ENCODE data around the gene TTC21B. TPM values are rescaled to one million over a fixed set of nuclear protein-coding genes. Genes with fewer than 3 reads are reported as not detected.
A peak's percentile ranks its signal among the peaks of the same experiment; 100 is the strongest.

Gene TTC21B
- total and polyA plus RNA-seq, 3 experiments from 2014 or later, result 8.6 to 21.8 (median 19.2) TPM

DNA sequence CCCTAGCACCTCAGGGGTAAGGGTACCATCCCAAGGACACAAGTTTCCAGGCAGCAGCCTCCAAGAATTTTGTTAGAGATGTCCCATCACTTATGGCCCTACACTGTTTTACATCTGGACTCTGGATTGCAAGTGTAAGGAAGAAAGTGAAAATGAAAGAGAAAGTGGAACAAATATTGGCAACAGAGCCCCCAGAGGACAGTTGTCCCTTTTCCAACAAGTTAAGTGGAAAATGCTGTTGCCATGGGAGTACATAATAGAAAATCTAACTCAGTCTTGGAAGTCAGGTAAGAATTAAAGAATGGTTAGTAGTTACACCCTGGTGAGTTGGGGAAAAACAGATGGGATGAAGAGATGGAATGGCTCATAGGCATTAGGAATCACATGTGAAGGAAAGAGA lies 50.6 kb downstream of the TTC21B start:
- ChIA-PET POLR2A (no interaction called here), CTCF (interaction anchor here (0.9 kb wide), 1 partner anchor 50 kb away, joined by 4 read pairs; the partner anchor contains the start of gene TTC21B)
- peaks cover 0 to 2% (median 0%) of the 10 kb centered on the region in 5 donors for H3K9me3 Mint-ChIP-seq
- H3K36me3 Mint-ChIP-seq, result peaks cover 25 to 66% (median 36%) of the 10 kb centered on the region in 3 donors
- peak overlapping the region in 6 of 7 donors; percentile 26 to 74 (median 46) for H3K4me3 Mint-ChIP-seq
- Histone ChIP-seq H3K27me3 (ENCODE audit: insufficient read depth, low read length, poor library complexity, severe bottlenecking) (no peaks in the 10 kb centered on the region), H3K36me3 (ENCODE audit: insufficient read depth, low read length) (peaks cover 9% of the 10 kb centered on the region), H3K4me1 (ENCODE audit: insufficient read depth, low read length) (peaks cover 5% of the 10 kb centered on the region), H3K4me3 (ENCODE audit: low read length) (no peak overlapping the region), H3K27ac (ENCODE audit: low read depth, low read length) (no peak overlapping the region), H3K9me3 (ENCODE audit: low read length) (no peaks in the 10 kb centered on the region)
- DNase-seq, result peak in 1 of 5 donors; percentile 9
- H3K27me3 Mint-ChIP-seq, result no peaks in the 10 kb centered on the region
- H3K4me1 Mint-ChIP-seq, result peaks cover 10 to 17% (median 15%) of the 10 kb centered on the region in 3 donors
- peak overlapping the region in 6 of 8 donors; percentile 15 to 84 (median 19) for H3K27ac Mint-ChIP-seq

DNA sequence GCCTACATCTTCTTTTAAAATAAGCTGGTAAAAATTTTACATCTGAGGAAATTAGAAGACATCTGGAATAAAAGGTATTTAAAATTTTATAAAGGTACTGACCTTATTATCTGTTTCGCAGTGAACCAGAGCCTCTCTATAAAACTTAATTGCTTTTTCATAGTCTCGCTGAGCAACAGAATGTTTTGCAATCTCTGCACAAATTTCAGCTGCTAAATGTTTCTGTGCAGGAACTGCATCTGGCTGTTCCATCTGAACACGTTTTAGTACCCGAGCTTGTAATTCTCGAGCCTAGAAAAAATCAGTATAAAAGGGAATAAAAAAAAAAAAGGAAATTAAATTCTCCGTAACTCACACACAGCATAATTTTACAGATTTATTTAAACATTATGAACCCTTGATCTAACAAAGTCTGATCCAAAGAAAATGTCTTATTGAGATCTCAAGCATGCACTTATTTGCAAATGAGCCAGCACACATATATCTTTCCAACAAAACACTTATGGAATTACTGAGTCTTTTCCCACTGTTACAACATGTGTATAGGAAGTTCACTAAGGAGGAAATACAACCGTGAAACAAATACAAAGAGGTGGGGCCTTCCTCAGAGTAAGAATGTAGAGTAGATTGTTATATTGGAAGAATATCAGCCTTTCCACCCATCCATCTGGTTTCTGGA lies 51.8 kb downstream of the TTC21B start:
- peaks cover 34 to 70% (median 42%) of the 10 kb centered on the region in 3 donors for H3K36me3 Mint-ChIP-seq

DNA sequence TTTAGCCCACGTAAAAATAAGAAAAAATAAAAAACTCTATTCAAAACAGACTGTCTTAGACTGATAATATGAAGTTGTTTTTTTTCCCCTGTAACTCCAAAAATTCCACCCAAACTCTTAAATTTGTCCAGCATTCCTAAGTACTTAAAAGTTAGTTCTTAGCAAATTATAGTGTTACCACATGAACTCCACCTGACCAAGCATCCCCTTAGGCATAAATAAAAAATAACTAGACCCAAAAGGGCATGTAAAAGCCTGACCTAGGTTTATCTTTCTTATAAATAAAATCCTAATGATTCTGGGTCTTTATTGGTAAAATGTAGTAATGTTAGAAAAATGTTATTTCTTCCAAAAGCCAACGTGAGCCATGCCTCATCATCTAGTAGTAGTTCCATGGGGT lies 54.3 kb downstream of the TTC21B start:
- Mint-ChIP-seq H3K36me3 (peaks cover 33 to 70% (median 42%) of the 10 kb centered on the region in 3 donors), H3K4me1 (peaks cover 8 to 17% (median 15%) of the 10 kb centered on the region in 3 donors), H3K27ac (no peak overlapping the region), H3K27me3 (no peaks in the 10 kb centered on the region), H3K9me3 (no peaks in the 10 kb centered on the region), H3K4me3 (no peak overlapping the region)
- DNase-seq, result no peak
- ChIA-PET CTCF (no interaction called here), POLR2A (no interaction called here)
- no peak overlapping the region for H3K4me3 ChIP-seq (ENCODE audit: low read length)
- H3K27ac ChIP-seq (ENCODE audit: low read depth, low read length), result no peak overlapping the region
- H3K27me3 ChIP-seq (ENCODE audit: insufficient read depth, low read length, poor library complexity, severe bottlenecking), result no peaks in the 10 kb centered on the region
- peaks cover 5% of the 10 kb centered on the region for H3K4me1 ChIP-seq (ENCODE audit: insufficient read depth, low read length)
- peaks cover 26% of the 10 kb centered on the region for H3K36me3 ChIP-seq (ENCODE audit: insufficient read depth, low read length)
- no peaks in the 10 kb centered on the region for H3K9me3 ChIP-seq (ENCODE audit: low read length)

More for the DNA sequence above, 51.8 kb downstream of the TTC21B start:
- CTCF ChIA-PET, result no interaction called here
- Mint-ChIP-seq H3K27me3 (no peaks in the 10 kb centered on the region), H3K4me1 (peaks cover 10 to 17% (median 15%) of the 10 kb centered on the region in 3 donors), H3K27ac (peak overlapping the region in 1 of 8 donors; percentile 32), H3K4me3 (no peak overlapping the region), H3K9me3 (peaks cover 0 to 2% (median 0%) of the 10 kb centered on the region in 5 donors)
- no peak for DNase-seq
- peaks cover 21% of the 10 kb centered on the region for H3K36me3 ChIP-seq (ENCODE audit: insufficient read depth, low read length)
- H3K27me3 ChIP-seq (ENCODE audit: insufficient read depth, low read length, poor library complexity, severe bottlenecking), result no peaks in the 10 kb centered on the region
- H3K9me3 ChIP-seq (ENCODE audit: low read length), result no peaks in the 10 kb centered on the region
- POLR2A ChIA-PET, result no interaction called here
- H3K4me1 ChIP-seq (ENCODE audit: insufficient read depth, low read length), result peaks cover 5% of the 10 kb centered on the region
- no peak overlapping the region for H3K27ac ChIP-seq (ENCODE audit: low read depth, low read length)
- H3K4me3 ChIP-seq (ENCODE audit: low read length), result no peak overlapping the region

GRCh38 chr2:165898381-165898780 lies 55.2 kb downstream of the TTC21B start:
- Histone ChIP-seq H3K9me3 (ENCODE audit: low read length) (no peaks in the 10 kb centered on the region), H3K27me3 (ENCODE audit: insufficient read depth, low read length, poor library complexity, severe bottlenecking) (no peaks in the 10 kb centered on the region), H3K36me3 (ENCODE audit: insufficient read depth, low read length) (peaks cover 26% of the 10 kb centered on the region), H3K4me3 (ENCODE audit: low read length) (no peak overlapping the region), H3K4me1 (ENCODE audit: insufficient read depth, low read length) (peaks cover 5% of the 10 kb centered on the region), H3K27ac (ENCODE audit: low read depth, low read length) (no peak overlapping the region)
- Mint-ChIP-seq H3K9me3 (no peaks in the 10 kb centered on the region), H3K36me3 (peaks cover 35 to 73% (median 47%) of the 10 kb centered on the region in 3 donors), H3K4me3 (no peak overlapping the region), H3K4me1 (peaks cover 8 to 17% (median 10%) of the 10 kb centered on the region in 3 donors), H3K27ac (no peak overlapping the region), H3K27me3 (no peaks in the 10 kb centered on the region)
- POLR2A ChIA-PET, result no interaction called here
- DNase-seq, result no peak
- CTCF ChIA-PET, result no interaction called here

- H3K4me1 Mint-ChIP-seq, result peaks cover 1 to 10% (median 3%) of the 10 kb centered on the region in 3 donors
- no peak overlapping the region for H3K4me3 Mint-ChIP-seq
- no peaks in the 10 kb centered on the region for H3K9me3 Mint-ChIP-seq
- Histone ChIP-seq H3K27ac (ENCODE audit: low read depth, low read length) (no peak overlapping the region), H3K9me3 (ENCODE audit: low read length) (no peaks in the 10 kb centered on the region), H3K27me3 (ENCODE audit: insufficient read depth, low read length, poor library complexity, severe bottlenecking) (no peaks in the 10 kb centered on the region), H3K4me1 (ENCODE audit: insufficient read depth, low read length) (peaks cover 2% of the 10 kb centered on the region), H3K4me3 (ENCODE audit: low read length) (no peak overlapping the region), H3K36me3 (ENCODE audit: insufficient read depth, low read length) (peaks cover 26% of the 10 kb centered on the region)
- CTCF ChIA-PET, result no interaction called here
- H3K36me3 Mint-ChIP-seq, result peaks cover 29 to 69% (median 45%) of the 10 kb centered on the region in 3 donors
- no peaks in the 10 kb centered on the region for H3K27me3 Mint-ChIP-seq
- H3K27ac Mint-ChIP-seq, result peak overlapping the region in 1 of 8 donors; percentile 73
- POLR2A ChIA-PET, result no interaction called here
- no peak for DNase-seq
Measured at GRCh38 chr2:165897726-165898125, 55.9 kb downstream of the TTC21B start.

DNA sequence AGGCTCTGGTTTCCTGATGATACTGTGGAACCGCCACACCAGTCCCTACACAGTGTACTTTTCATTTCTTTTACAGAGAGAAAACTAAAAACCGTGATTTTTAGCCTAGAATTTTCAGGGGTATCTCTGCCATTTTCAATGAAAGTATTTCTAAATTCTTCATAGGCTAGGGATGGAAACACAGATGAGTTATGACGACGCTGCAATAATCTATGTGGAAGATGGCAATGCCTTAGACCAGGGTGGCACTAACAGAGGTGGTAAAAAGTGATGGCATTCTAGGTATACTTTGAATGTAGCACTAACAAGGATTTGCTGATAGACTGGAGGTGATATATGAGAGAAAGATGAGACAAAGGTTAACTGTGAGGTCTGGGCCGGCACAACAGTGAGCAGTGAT lies 56.5 kb downstream of the TTC21B start:
- H3K27ac Mint-ChIP-seq, result peak overlapping the region in 1 of 8 donors; percentile 3
- no peak overlapping the region for H3K27ac ChIP-seq (ENCODE audit: low read depth, low read length)

DNA sequence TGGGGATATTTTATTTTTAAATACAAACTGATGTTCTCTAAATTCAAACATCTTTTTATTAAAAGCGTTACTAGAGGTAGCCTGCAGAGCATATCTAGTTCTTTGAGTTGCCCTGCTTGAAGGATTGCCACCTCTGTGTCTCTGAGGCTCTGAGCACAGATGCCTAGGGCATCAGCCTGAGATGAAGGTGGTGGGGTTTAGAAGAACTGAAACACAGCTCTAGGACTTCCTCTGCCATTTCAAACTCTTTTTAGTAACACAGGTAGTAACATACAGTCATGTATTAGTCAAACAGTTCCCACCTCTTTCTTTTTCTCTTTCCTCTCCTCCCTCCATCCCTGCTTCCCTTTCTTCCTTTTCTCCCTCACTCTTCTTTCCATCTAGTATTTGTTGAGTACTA lies 57.6 kb downstream of the TTC21B start:
- Mint-ChIP-seq H3K4me1 (no peaks in the 10 kb centered on the region), H3K9me3 (no peaks in the 10 kb centered on the region), H3K4me3 (no peak overlapping the region), H3K27ac (no peak overlapping the region), H3K36me3 (peaks cover 33 to 75% (median 45%) of the 10 kb centered on the region in 3 donors), H3K27me3 (no peaks in the 10 kb centered on the region)
- DNase-seq, result no peak
- H3K27ac ChIP-seq (ENCODE audit: low read depth, low read length), result no peak overlapping the region
- H3K4me1 ChIP-seq (ENCODE audit: insufficient read depth, low read length), result no peaks in the 10 kb centered on the region
- no peaks in the 10 kb centered on the region for H3K9me3 ChIP-seq (ENCODE audit: low read length)
- no peak overlapping the region for H3K4me3 ChIP-seq (ENCODE audit: low read length)
- H3K36me3 ChIP-seq (ENCODE audit: insufficient read depth, low read length), result peaks cover 26% of the 10 kb centered on the region
- H3K27me3 ChIP-seq (ENCODE audit: insufficient read depth, low read length, poor library complexity, severe bottlenecking), result no peaks in the 10 kb centered on the region
- CTCF ChIA-PET, result no interaction called here
- POLR2A ChIA-PET, result no interaction called here

More for the DNA sequence above, 56.5 kb downstream of the TTC21B start:
- H3K4me1 ChIP-seq (ENCODE audit: insufficient read depth, low read length), result no peaks in the 10 kb centered on the region
- no peaks in the 10 kb centered on the region for H3K27me3 Mint-ChIP-seq
- no peak overlapping the region for H3K4me3 ChIP-seq (ENCODE audit: low read length)
- H3K36me3 ChIP-seq (ENCODE audit: insufficient read depth, low read length), result peaks cover 26% of the 10 kb centered on the region
- ChIA-PET POLR2A (no interaction called here), CTCF (no interaction called here)
- no peaks in the 10 kb centered on the region for H3K9me3 Mint-ChIP-seq
- H3K27me3 ChIP-seq (ENCODE audit: insufficient read depth, low read length, poor library complexity, severe bottlenecking), result no peaks in the 10 kb centered on the region
- H3K4me3 Mint-ChIP-seq, result no peak overlapping the region
- no peak for DNase-seq
- no peaks in the 10 kb centered on the region for H3K9me3 ChIP-seq (ENCODE audit: low read length)
- peaks cover 0 to 4% (median 0%) of the 10 kb centered on the region in 3 donors for H3K4me1 Mint-ChIP-seq
- peaks cover 33 to 73% (median 49%) of the 10 kb centered on the region in 3 donors for H3K36me3 Mint-ChIP-seq

DNA sequence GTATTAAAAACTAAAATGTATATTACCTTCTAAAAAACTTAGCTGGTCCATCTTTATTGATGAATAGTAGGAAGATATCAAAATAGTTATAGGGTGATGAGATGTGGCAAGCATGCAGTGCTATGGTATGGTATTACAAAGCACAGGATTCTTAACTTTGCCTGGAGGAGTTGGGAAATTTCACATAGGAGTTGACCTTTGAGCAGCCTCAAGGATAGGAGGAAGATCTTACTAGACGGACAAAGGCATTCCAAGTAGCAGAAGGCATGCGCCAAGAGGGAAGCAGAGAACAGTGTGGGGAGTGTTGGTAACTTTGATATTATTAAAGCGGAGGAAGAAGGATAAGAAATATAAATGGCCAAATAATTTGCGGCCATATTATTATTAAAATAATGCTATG lies 60.0 kb downstream of the TTC21B start:
- peaks cover 31 to 76% (median 45%) of the 10 kb centered on the region in 3 donors for H3K36me3 Mint-ChIP-seq
- Histone ChIP-seq H3K4me3 (ENCODE audit: low read length) (no peak overlapping the region), H3K9me3 (ENCODE audit: low read length) (no peaks in the 10 kb centered on the region), H3K27ac (ENCODE audit: low read depth, low read length) (no peak overlapping the region), H3K4me1 (ENCODE audit: insufficient read depth, low read length) (no peaks in the 10 kb centered on the region), H3K27me3 (ENCODE audit: insufficient read depth, low read length, poor library complexity, severe bottlenecking) (no peaks in the 10 kb centered on the region), H3K36me3 (ENCODE audit: insufficient read depth, low read length) (peaks cover 26% of the 10 kb centered on the region)
- H3K4me1 Mint-ChIP-seq, result no peaks in the 10 kb centered on the region
- H3K27ac Mint-ChIP-seq, result no peak overlapping the region
- H3K27me3 Mint-ChIP-seq, result no peaks in the 10 kb centered on the region
- POLR2A ChIA-PET, result no interaction called here
- no peak overlapping the region for H3K4me3 Mint-ChIP-seq
- no peaks in the 10 kb centered on the region for H3K9me3 Mint-ChIP-seq
- CTCF ChIA-PET, result no interaction called here
- DNase-seq, result no peak

Measured in CD8-positive, alpha-beta memory T cell (primary cell).